ENCODE results near the gene COBL. TPM values are rescaled to one million over a fixed set of nuclear protein-coding genes. Genes with fewer than 3 reads are reported as not detected.

The COBL gene
- total and polyA plus RNA-seq, 2 of the 4 experiments (the other 2 are of a cell fraction) = under 0.01 TPM; not detected in 1

DNA sequence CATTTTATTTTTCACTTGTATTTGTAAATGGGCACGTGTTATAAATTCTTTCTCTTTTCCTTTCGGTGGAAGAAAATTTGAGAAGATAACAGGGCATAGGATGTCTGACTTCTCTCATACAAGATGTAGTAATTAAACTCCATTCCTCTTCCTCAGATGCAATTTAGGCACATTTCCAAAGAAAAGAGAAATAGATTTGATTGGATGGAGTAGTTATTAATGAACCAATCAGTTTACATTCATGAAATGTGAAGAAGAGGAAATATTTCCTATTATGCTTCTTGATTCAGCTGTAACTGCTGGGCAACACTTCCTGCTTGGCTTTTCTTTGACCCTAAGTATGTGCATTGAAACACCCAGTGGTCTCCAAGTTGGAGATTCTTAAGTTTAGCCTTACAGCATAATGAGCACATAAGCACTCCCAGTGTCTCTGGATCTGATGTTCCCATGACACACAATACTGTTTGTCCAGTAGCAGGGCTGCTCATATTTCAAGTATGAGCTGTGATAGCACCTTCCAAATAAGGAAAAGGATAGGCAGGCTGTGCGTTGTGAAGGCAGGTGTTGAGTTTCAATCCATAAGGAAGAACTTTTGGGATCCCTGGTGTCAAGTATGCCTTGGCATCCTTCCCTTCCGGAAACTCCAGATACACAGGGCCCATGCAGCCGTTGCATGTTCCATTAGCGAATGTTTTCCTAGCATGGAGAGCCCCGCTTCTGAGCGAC, 33.4 kb upstream of the COBL start:
- H4K8ac ChIP-seq (ENCODE audit: low read depth in 2 of 2, low read length in 2 of 2) = no peak overlapping the region
- H2BK20ac ChIP-seq (ENCODE audit: low read depth, low read length) = no peak overlapping the region
- H3K27me3 ChIP-seq (ENCODE audit: control insufficient read depth, insufficient read depth, low read length) = no peaks in the 10 kb centered on the region
- H3K14ac ChIP-seq (replicated peaks; ENCODE audit: low read depth, low read length) = no peak overlapping the region
- no peak overlapping the region for H3K27ac ChIP-seq (ENCODE audit: insufficient read depth, low read length)
- ChIA-PET CTCF (no interaction called here), POLR2A (ENCODE audit: unreplicated experiment) (no interaction called here)
- no peak overlapping the region for H2BK5ac ChIP-seq (ENCODE audit: low read depth, low read length, poor library complexity, severe bottlenecking)
- no peak overlapping the region for H2BK15ac ChIP-seq (ENCODE audit: low read depth, low read length)
- H2AFZ ChIP-seq (replicated peaks; ENCODE audit: low read length, poor library complexity) = no peak overlapping the region
- no peak overlapping the region for H3K56ac ChIP-seq (ENCODE audit: extremely low read depth, insufficient read depth, low read length)
- dilution Hi-C loops (cut with HindIII; ENCODE audit: low sequenced_read_pairs, unreplicated experiment) (no loop called here), in situ Hi-C loops (cut with MboI; ENCODE audit: low sequenced_read_pairs) (no loop called here), intact Hi-C loops (cut with micrococcal nuclease) (no loop called here)
- H4K20me1 ChIP-seq (ENCODE audit: insufficient read depth, low read length) = no peaks in the 10 kb centered on the region
- no peak overlapping the region for H3K9ac ChIP-seq (ENCODE audit: low read depth, low read length)
- no peak overlapping the region for H2AK9ac ChIP-seq (replicated peaks; ENCODE audit: low read depth, low read length, poor library complexity)
- DNase-seq (no peak), ATAC-seq (ENCODE audit: low read depth) (no peak)
- TF ChIP-seq RAD21 (IDR thresholded peaks at IDR 0.05; ENCODE audit: low read length) (no peak), FOS (IDR thresholded peaks at IDR 0.05; ENCODE audit: low read depth, low read length) (no peak), MAFK (IDR thresholded peaks at IDR 0.05; ENCODE audit: low read depth, low read length) (no peak), SMC3 (IDR thresholded peaks at IDR 0.05; ENCODE audit: low read depth, low read length) (no peak), CEBPB (IDR thresholded peaks at IDR 0.05; ENCODE audit: low read depth, low read length) (no peak), CTCF (conservative IDR thresholded peaks at IDR 0.05; ENCODE audit: low read depth, low read length) (no peak), MAZ (IDR thresholded peaks at IDR 0.05; ENCODE audit: borderline replicate concordance, low read depth, low read length) (no peak), MXI1 (IDR thresholded peaks at IDR 0.05; ENCODE audit: borderline replicate concordance, low read depth, low read length) (no peak)
- WGBS, 2 experiments (ENCODE audit: extremely low coverage in 2 of 2, insufficient read length in 1 of 2) = 0% methylated on average over 2 of the region's 8 CpGs; no CpG with 5 or more reads in 1 of the 2 experiments
- H3K4me3 ChIP-seq (ENCODE audit: insufficient read depth, low read depth, low read length) = no peak overlapping the region
- no peak overlapping the region for H4K91ac ChIP-seq (ENCODE audit: insufficient read depth, low read depth, low read length)
- BruUV-seq (replicated peaks) = no TSS peak
- H3K23ac ChIP-seq (ENCODE audit: low read depth, low read length) = no peak overlapping the region
- no peaks in the 10 kb centered on the region for H3K79me1 ChIP-seq (ENCODE audit: low read depth in 1 of 2, low read length in 2 of 2)
- no peak overlapping the region for H3K18ac ChIP-seq (ENCODE audit: low read depth, low read length)
- no peaks in the 10 kb centered on the region for H3K9me1 ChIP-seq (ENCODE audit: insufficient read depth, low read length)
- no peaks in the 10 kb centered on the region for H3K4me1 ChIP-seq (ENCODE audit: control insufficient read depth, insufficient read depth, low read length)
- no peak overlapping the region for H3K4ac ChIP-seq (ENCODE audit: low read depth, low read length)
- H3K36me3 ChIP-seq (ENCODE audit: control insufficient read depth, insufficient read depth, low read length) = no peaks in the 10 kb centered on the region
- H2BK120ac ChIP-seq (ENCODE audit: low read depth, low read length) = no peak overlapping the region
- H4K5ac ChIP-seq (ENCODE audit: low read depth, low read length) = no peak overlapping the region
- no peak overlapping the region for H3K4me2 ChIP-seq (ENCODE audit: low read depth, low read length)
- H2AK5ac ChIP-seq (ENCODE audit: low read depth, low read length) = no peak overlapping the region
- no peaks in the 10 kb centered on the region for H3K9me3 ChIP-seq (ENCODE audit: control insufficient read depth, insufficient read depth, low read length)

Measured in IMR-90 (cell line).